Stimulated activated CD4-positive, alpha-beta T cell treated with anti-CD3 and anti-CD28 coated beads, Interleukin-15, amount 100 ng/mL, for 24 hours (primary cell): ENCODE data around the gene EFNA5.

Experiments
- DNase-seq: peaks from one replicate; pipeline ENCODE4 v3.0.0-alpha.2; 2020

EFNA5 gene

GRCh38 chr5:107542428-107542827, 128.3 kb downstream of the EFNA5 start:
- DNase-seq = no peak

- DNase-seq = no peak
These were observed 129.3 kb downstream of the EFNA5 start for GRCh38 chr5:107541400-107541799.

GRCh38 chr5:107539726-107540330, 130.9 kb downstream of the EFNA5 start:
- DNase-seq = no peak

GRCh38 chr5:107538805-107539445, 131.8 kb downstream of the EFNA5 start:
- no peak for DNase-seq

GRCh38 chr5:107538331-107538730, 132.4 kb downstream of the EFNA5 start:
- DNase-seq = no peak

GRCh38 chr5:107535849-107536248, 134.9 kb downstream of the EFNA5 start:
- DNase-seq = no peak

GRCh38 chr5:107533910-107534876, 136.5 kb downstream of the EFNA5 start:
- no peak for DNase-seq

- no peak for DNase-seq
These were observed 137.8 kb downstream of the EFNA5 start for GRCh38 chr5:107532916-107533315.

GRCh38 chr5:107532169-107532878, 138.4 kb downstream of the EFNA5 start:
- DNase-seq = no peak

GRCh38 chr5:107531308-107531707, 139.4 kb downstream of the EFNA5 start:
- DNase-seq = no peak

GRCh38 chr5:107529618-107530017, 141.1 kb downstream of the EFNA5 start:
- DNase-seq = no peak

- DNase-seq = no peak
These were observed 144.3 kb downstream of the EFNA5 start for GRCh38 chr5:107526270-107526937.

GRCh38 chr5:107524111-107524510, 146.6 kb downstream of the EFNA5 start:
- DNase-seq = no peak

- no peak for DNase-seq
These were observed 147.6 kb downstream of the EFNA5 start for GRCh38 chr5:107523029-107523680.

- DNase-seq = no peak
These were observed 148.3 kb downstream of the EFNA5 start for GRCh38 chr5:107522456-107522855.

GRCh38 chr5:107519900-107520354, 150.8 kb downstream of the EFNA5 start:
- DNase-seq = no peak

- no peak for DNase-seq
These were observed 152.1 kb downstream of the EFNA5 start for GRCh38 chr5:107518616-107519015.

GRCh38 chr5:107518190-107518589, 152.5 kb downstream of the EFNA5 start:
- DNase-seq = no peak

GRCh38 chr5:107517185-107518033, 153.3 kb downstream of the EFNA5 start:
- DNase-seq = no peak

- no peak for DNase-seq
These were observed 154.1 kb downstream of the EFNA5 start for GRCh38 chr5:107516452-107517184.
